C4-2B (cell line): ENCODE results near the gene MRC2.
A peak's percentile ranks its signal among the peaks of the same experiment; 100 is the strongest.

Experiments used
- H3K27ac ChIP-seq: fragments of 450-650 bp; 2 replicates; pipeline ENCODE4 v1.5.1; 2017
- ZFX ChIP-seq: fragments of 450-650 bp; IDR thresholded peaks from 2 replicates; pipeline ENCODE4 v1.6.1; 2017
- TF ChIP-seq, protein P1 (sequence below): fragments of 450-650 bp; conservative IDR thresholded peaks from 2 replicates; pipeline ENCODE4 v1.5.1; 2017; ENCODE audit warnings: mild to moderate bottlenecking

MRC2 gene

DNA sequence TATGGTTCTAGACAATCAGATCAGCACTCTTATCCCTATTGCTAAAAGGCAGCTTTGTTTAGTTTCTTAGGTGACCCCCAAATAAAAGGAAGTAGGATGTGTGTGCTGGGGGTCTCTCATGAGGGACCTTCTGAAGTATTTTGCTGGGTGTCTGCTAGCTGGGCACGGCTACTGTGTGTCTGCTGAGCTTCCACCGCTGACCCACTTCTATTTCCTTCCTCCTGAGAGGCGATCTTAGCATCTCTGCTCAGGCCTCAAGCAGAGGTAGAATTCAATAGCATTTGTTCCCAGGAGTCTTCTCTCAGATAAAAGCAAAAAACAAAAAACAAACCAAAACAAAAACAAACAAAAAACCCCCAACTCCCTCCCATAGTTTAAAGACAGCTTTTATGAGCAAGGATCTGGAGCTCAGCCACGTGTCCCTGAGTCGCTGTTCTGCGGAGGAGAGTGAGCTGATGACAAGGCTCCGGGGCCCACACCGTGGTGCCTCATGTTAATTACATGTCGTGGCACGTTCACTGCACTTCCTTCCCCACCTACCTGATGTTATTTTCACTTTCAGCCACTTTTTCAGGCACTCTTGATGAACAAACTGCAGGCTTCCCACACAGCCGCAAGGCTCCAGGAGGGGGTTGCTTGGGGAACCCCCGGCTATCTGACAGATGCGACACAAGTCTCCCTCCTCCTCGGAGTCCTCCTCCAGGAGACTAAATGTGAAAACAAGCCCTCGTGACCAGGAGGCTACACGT, 97.1 kb downstream of the MRC2 start:
- TF ChIP-seq, protein P1, sequence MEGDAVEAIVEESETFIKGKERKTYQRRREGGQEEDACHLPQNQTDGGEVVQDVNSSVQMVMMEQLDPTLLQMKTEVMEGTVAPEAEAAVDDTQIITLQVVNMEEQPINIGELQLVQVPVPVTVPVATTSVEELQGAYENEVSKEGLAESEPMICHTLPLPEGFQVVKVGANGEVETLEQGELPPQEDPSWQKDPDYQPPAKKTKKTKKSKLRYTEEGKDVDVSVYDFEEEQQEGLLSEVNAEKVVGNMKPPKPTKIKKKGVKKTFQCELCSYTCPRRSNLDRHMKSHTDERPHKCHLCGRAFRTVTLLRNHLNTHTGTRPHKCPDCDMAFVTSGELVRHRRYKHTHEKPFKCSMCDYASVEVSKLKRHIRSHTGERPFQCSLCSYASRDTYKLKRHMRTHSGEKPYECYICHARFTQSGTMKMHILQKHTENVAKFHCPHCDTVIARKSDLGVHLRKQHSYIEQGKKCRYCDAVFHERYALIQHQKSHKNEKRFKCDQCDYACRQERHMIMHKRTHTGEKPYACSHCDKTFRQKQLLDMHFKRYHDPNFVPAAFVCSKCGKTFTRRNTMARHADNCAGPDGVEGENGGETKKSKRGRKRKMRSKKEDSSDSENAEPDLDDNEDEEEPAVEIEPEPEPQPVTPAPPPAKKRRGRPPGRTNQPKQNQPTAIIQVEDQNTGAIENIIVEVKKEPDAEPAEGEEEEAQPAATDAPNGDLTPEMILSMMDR, result no peak
- no peak for TF ChIP-seq ZFX
- peak overlapping the region; percentile 79 for H3K27ac ChIP-seq

DNA sequence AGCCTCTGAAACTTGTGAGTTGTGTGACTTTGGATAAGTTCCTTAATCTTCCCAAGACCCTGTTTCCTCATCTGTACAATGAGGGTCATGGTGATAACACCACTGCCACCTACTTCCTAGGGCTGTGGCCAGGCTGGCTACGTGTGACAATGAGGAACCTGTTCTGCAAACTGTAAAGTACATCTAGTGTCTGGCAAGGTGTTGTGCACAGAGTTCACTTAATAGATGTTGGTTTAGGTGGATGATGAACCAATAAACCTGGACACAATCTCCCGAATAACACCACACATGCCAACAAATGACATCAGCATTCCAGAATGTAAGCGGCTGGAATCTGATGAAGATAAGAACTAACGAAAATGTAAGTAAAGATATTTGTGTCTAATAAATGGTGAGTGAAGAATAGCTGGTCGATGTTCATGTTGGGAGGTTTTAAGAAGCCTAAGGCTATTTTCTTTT, 98.3 kb downstream of the MRC2 start:
- no peak for TF ChIP-seq ZFX
- TF ChIP-seq, protein P1, result no peak
- peak overlapping the region; percentile 79 for H3K27ac ChIP-seq

DNA sequence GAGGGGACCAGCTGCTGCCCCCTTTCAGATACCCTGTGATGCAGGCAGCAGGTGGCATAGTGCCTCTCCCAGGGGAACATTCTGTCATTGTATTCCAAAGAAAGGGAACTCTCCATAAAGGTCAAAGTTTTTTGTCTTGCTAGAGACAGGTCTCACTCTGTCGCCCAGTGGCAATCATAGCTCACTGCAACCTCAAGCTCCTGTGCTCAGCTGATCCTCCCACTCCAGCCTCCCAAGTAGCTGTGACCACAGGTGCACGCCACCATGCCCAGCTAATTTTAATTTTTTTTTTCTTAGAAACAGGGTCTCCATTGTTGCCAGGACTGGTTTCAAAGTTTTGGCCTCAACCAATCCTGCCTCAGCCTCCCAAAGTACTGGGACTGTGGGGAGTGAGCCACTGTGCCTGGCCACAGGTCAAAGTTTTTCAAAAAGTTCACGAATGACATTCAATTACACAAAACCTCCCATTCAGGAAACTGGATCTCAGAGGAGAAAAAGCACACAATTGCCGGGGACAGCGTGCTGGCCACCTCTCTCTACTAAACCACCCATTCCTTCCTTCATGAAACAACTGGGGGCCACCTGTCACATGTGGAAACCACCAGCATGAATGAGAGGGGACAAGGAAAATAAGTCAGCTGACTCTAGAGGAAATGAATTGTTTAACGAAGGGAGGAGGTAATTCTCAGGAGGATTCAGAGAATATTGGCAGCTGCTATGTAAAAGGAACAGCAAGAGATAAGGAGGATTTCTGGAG, 100.6 kb downstream of the MRC2 start:
- TF ChIP-seq ZFX, result no peak
- TF ChIP-seq, protein P1, result peak; percentile 22
- H3K27ac ChIP-seq, result peak overlapping the region; percentile 68; the same call in 1 of the 2 replicates

DNA sequence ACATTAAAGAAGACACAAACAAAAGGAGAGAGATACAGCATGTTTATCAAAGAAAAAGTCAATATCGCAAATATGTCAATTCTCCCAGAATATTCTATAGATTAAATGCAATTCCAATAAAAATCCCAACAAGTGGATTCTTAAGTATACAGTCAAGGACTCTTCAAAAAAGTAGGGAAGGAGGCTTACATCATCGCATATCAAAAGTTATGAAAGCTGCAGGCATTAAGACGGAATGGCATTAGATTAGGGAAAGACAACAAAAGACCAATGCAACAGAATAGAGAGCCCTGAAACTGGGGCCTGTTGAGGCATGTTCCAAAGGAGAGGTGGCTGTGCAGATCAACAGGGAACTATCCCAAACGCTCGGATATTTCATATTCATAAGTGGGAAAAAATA, 104.7 kb downstream of the MRC2 start:
- H3K27ac ChIP-seq, result no peak overlapping the region
- TF ChIP-seq, protein P1, result no peak
- no peak for TF ChIP-seq ZFX

DNA sequence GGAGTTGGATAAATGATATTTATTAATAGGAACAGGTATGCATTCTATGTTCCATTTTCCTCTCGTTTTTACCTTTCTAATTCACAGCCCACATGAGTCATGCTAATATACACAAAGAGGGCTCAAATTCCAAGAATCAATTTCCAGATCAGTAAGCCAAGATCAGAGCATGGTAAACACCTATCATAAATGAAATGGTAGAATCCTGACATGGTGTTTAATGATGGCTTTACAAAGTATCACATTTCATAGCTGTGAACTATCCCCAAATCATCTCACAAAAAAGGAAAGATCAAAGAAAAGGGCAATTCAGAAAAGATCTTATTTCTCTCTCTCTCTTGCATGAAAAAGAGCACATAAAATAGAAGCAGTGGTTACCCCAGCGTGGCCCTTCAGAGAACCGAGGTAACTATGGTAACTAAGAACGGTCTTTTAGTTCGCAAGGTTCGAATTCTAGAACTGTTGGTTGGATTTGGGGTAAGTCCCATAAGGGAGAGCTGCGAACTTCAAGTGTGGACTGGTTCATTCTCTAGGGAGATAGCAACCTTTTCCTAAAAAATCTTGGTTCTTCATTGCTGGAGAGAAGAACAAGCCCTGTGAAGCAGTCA, 107.7 kb downstream of the MRC2 start:
- H3K27ac ChIP-seq, result no peak overlapping the region
- no peak for TF ChIP-seq ZFX
- TF ChIP-seq, protein P1, result no peak

DNA sequence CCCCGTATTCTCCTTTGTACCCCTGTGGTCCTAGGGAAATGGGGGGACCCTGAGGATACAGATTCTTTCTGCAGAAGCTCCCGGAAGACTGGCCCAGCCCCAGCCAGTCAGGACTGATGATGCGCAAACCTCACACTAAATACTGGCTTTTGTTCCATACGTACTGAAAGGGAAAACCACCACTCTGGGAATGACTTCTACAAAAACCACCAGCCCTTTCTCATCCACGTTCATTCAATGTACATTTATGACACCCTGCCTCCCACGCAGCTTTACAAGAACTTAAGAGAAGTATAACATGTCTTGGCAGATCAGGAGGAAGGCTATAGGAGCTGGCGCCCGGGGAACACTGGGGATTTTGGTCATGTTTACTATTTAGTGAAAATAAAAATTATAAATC, 110.0 kb downstream of the MRC2 start:
- H3K27ac ChIP-seq, result no peak overlapping the region
- TF ChIP-seq, protein P1, result no peak
- no peak for TF ChIP-seq ZFX

DNA sequence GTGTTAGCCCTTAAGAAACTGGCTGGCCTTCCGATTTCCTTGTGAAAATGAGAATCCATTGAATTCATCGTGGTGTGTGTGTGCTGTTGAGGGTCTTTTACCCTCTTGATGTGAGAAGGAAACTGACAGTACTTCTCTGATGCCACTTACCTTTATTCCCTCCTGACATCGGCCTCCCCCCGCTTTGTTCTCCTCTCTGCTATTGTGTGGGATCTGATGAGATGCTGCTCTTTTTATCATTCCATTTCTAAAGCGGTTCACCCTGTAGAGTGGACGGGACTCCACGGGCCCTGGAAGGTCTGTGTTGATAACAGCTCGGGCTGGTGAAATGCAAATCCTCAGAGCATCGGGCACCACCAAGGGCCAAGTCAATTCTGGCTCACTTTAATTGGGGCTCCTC, 110.8 kb downstream of the MRC2 start:
- no peak overlapping the region for H3K27ac ChIP-seq
- TF ChIP-seq, protein P1, result no peak
